Testis (tissue), 3 donors: ENCODE results near the gene STAP1. TPM values are rescaled to one million over a fixed set of nuclear protein-coding genes. Genes with fewer than 3 reads are reported as not detected.

Source experiments
- DNase-seq: peaks from one replicate; pipeline ENCODE4 v3.0.0-alpha.2; 2019
- H3K27ac ChIP-seq, 2 donors: fragments of 200-600 bp; sonication (generic); one replicate each; pipeline ENCODE4 v1.5.1; 2019
- H3K27me3 ChIP-seq: fragments of 200-600 bp; sonication (generic); one replicate; pipeline ENCODE4 v1.5.1; 2019
- H3K36me3 ChIP-seq: fragments of 200-600 bp; sonication (generic); one replicate; pipeline ENCODE4 v1.5.1; 2017; ENCODE audit warnings: low read depth; ENCODE audit errors: missing control alignments
- H3K4me1 ChIP-seq: fragments of 200-600 bp; sonication (generic); one replicate; pipeline ENCODE4 v1.5.1; 2019
- H3K4me3 ChIP-seq, 2 donors: fragments of 200-600 bp; sonication (generic); one replicate each; pipeline ENCODE4 v1.5.1; 2017 to 2019
- H3K9me3 ChIP-seq: fragments of 200-600 bp; sonication (generic); one replicate; pipeline ENCODE4 v1.5.1; 2017
- CTCF ChIP-seq, 3 experiments: fragments of 450-650 bp in 2 of 3; fragments of 200-600 bp in 1 of 3; sonication (generic) in 1 of 3; IDR thresholded peaks; one replicate each; pipeline ENCODE4 v1.5.1; 2016 to 2019; ENCODE audit warnings: antibody characterized with exemption in 3 of 3, mild to moderate bottlenecking in 2 of 3, moderate library complexity in 1 of 3
- POLR2A ChIP-seq: fragments of 450-650 bp; IDR thresholded peaks from one replicate; pipeline ENCODE4 v1.6.1; 2017; ENCODE audit warnings: antibody characterized with exemption, mild to moderate bottlenecking, moderate library complexity
- WGBS, 2 donors: methylation state at CpG; one replicate each; pipeline ENCODE4 v1.1.5; 2018; 5-methylcytosine and 5-hydroxymethylcytosine counted together
- intact Hi-C: fragments of 100-400 bp; cut with DNase I; formaldehyde crosslinking; loops from one replicate; pipeline ENCODE4 v1.15.1; 2023; ENCODE audit warnings: low total_unique reads
- polyA plus RNA-seq: library from polyadenylated mRNA; stranded (reverse); fragments of 350-450 nt; fragmentation: Illumina TruSeq; extraction: RNeasy Lipid Tissue Mini Kit (QIAGEN cat#74804); gene quantifications from one replicate; pipeline ENCODE4 v1.2.3, GENCODE V29; 2014; ENCODE audit warnings: low read depth, low replicate concordance; ENCODE audit not compliant: insufficient read depth
- total RNA-seq, 2 donors: library from RNA; depleted of rRNA; stranded (reverse); fragments of >200 nt; gene quantifications; one replicate each; pipeline ENCODE4 v1.2.3, GENCODE V29; 2016

The STAP1 gene
- total and polyA plus RNA-seq, 3 donors from 2014 or later, result 0.93 to 3.0 (median 2.7) TPM

GRCh38 chr4:67539830-67540229 is 18.7 kb upstream of the STAP1 start:
- H3K36me3 ChIP-seq, result no peaks in the 10 kb centered on the region

GRCh38 chr4:67542076-67542475 is 16.5 kb upstream of the STAP1 start:
- Histone ChIP-seq H3K27ac (no peak overlapping the region), H3K9me3 (no peaks in the 10 kb centered on the region), H3K27me3 (no peaks in the 10 kb centered on the region), H3K4me1 (no peaks in the 10 kb centered on the region), H3K36me3 (no peaks in the 10 kb centered on the region), H3K4me3 (no peak overlapping the region)
- no peak for DNase-seq
- intact Hi-C loops, result no loop called here
- 71 to 77% methylated on average over 1 of the region's 1 CpG for WGBS, 2 donors
- TF ChIP-seq POLR2A (no peak), CTCF (IDR thresholded peaks at IDR 0.05) (no peak)

More at GRCh38 chr4:67539830-67540229, 18.7 kb upstream of the STAP1 start:
- Histone ChIP-seq H3K9me3 (no peaks in the 10 kb centered on the region), H3K27me3 (no peaks in the 10 kb centered on the region), H3K4me3 (no peak overlapping the region), H3K4me1 (no peaks in the 10 kb centered on the region), H3K27ac (no peak overlapping the region)
- intact Hi-C loops, result no loop called here
- DNase-seq, result no peak
- TF ChIP-seq CTCF (IDR thresholded peaks at IDR 0.05) (no peak), POLR2A (no peak)
- 91 to 100% methylated on average over 1 of the region's 1 CpG for WGBS, 2 donors

GRCh38 chr4:67545199-67546003 is 13.1 kb upstream of the STAP1 start, which contains the start of gene CENPC:
CENPC (minus strand) TSS chr4:67545503; CDS start chr4:67545355, 148 bp downstream.
- peak; percentile 4 for TF ChIP-seq POLR2A
- no peak for TF ChIP-seq CTCF (IDR thresholded peaks at IDR 0.05)
- H3K4me3 ChIP-seq, result peak within 1 kb of the TSS; percentile 69 to 93
- H3K9me3 ChIP-seq, result no peaks in the 10 kb centered on the region
- DNase-seq, result peak; percentile 99
- no peaks in the 10 kb centered on the region for H3K36me3 ChIP-seq
- intact Hi-C loops, result no loop called here
- WGBS, 2 donors, result 0 to 1% methylated on average over 20 to 53 of the region's 53 CpGs
- H3K27me3 ChIP-seq, result no peaks in the 10 kb centered on the region
- no peaks in the 10 kb centered on the region for H3K4me1 ChIP-seq
- H3K27ac ChIP-seq, result peak within 1 kb of the TSS; percentile 90 to 91

GRCh38 chr4:67546004-67546356 is 12.5 kb upstream of the STAP1 start:
- Histone ChIP-seq H3K27ac (peak overlapping the region; percentile 90 to 91), H3K36me3 (no peaks in the 10 kb centered on the region), H3K27me3 (no peaks in the 10 kb centered on the region), H3K4me1 (no peaks in the 10 kb centered on the region), H3K9me3 (no peaks in the 10 kb centered on the region), H3K4me3 (peak overlapping the region; percentile 69 to 93)
- WGBS, 2 donors, result 35 to 44% methylated on average over 4 of the region's 4 CpGs
- DNase-seq, result no peak
- TF ChIP-seq POLR2A, result no peak
- TF ChIP-seq CTCF (IDR thresholded peaks at IDR 0.05), result no peak
- intact Hi-C loops, result no loop called here

- H3K9me3 ChIP-seq, result no peaks in the 10 kb centered on the region
- H3K36me3 ChIP-seq, result no peaks in the 10 kb centered on the region
- TF ChIP-seq POLR2A, result no peak
- no peak for TF ChIP-seq CTCF (IDR thresholded peaks at IDR 0.05)
- H3K4me3 ChIP-seq, result no peak overlapping the region
- DNase-seq, result no peak
- WGBS, 2 donors, result 47 to 51% methylated on average over 4 of the region's 4 CpGs
- intact Hi-C loops, result no loop called here
- H3K27ac ChIP-seq, result no peak overlapping the region
- no peaks in the 10 kb centered on the region for H3K27me3 ChIP-seq
- H3K4me1 ChIP-seq, result no peaks in the 10 kb centered on the region
Measured at GRCh38 chr4:67546971-67547370, 11.6 kb upstream of the STAP1 start.
